IMR-90 (cell line): Measurements from ENCODE around the gene AGPS. TPM values are rescaled to one million over a fixed set of nuclear protein-coding genes. Genes with fewer than 3 reads are reported as not detected.

Source experiments
- ATAC-seq: fragments of 200-7000 bp; cut with Tn5 transposase; 2 replicates; pipeline ENCODE4 v1.9.1; 2020; ENCODE audit warnings: low read depth, mild to moderate bottlenecking, moderate library complexity
- BruUV-seq: library from RNA; stranded (reverse); fragments of 400-500 nt; replicated peaks from 2 replicates; lab custom pipeline; 2021; lab: Mats Ljungman, UMichigan
- CTCF ChIA-PET: fragments of 300-600 bp; formaldehyde crosslinking; extraction: SDS; loops from one replicate; lab custom pipeline; 2021; ENCODE audit warnings: antibody characterized with exemption; lab: Yijun Ruan, JAX
- POLR2A ChIA-PET: fragments of 300-600 bp; sonication (Branson Sonifier 250); formaldehyde crosslinking; loops from one replicate; lab custom pipeline; 2022; ENCODE audit warnings: antibody characterized with exemption; ENCODE audit not compliant: unreplicated experiment; lab: Charles Lee
- DNase-seq: peaks from one replicate; pipeline ENCODE4 v3.0.0; 2013
- H2AFZ ChIP-seq: replicated peaks from 2 replicates; pipeline ENCODE3; 2013; ENCODE audit warnings: low read length, mild to moderate bottlenecking; ENCODE audit not compliant: poor library complexity
- H2AK5ac ChIP-seq: 2 replicates; pipeline ENCODE4 v1.6.1; 2013; ENCODE audit warnings: low read depth, low read length, inconsistent platforms
- H2AK9ac ChIP-seq: replicated peaks from 2 replicates; pipeline ENCODE3; 2013; ENCODE audit warnings: mild to moderate bottlenecking, low read depth, low read length, moderate library complexity; ENCODE audit not compliant: poor library complexity
- H2BK120ac ChIP-seq: 2 replicates; pipeline ENCODE4 v1.6.1; 2013; ENCODE audit warnings: low read depth, low read length, inconsistent platforms
- H2BK15ac ChIP-seq: 3 replicates; pipeline ENCODE4 v1.6.1; 2013; ENCODE audit warnings: low read depth, low read length, inconsistent platforms
- H2BK20ac ChIP-seq: 2 replicates; pipeline ENCODE4 v1.6.1; 2013; ENCODE audit warnings: low read depth, mild to moderate bottlenecking, inconsistent platforms, low read length, moderate library complexity
- H2BK5ac ChIP-seq: 2 replicates; pipeline ENCODE4 v1.6.1; 2013; ENCODE audit warnings: mild to moderate bottlenecking, low read depth, low read length, inconsistent platforms; ENCODE audit not compliant: poor library complexity, severe bottlenecking
- H3K14ac ChIP-seq: replicated peaks from 2 replicates; pipeline ENCODE4 v1.6.1; 2013; ENCODE audit warnings: low read depth, low read length, inconsistent platforms
- H3K18ac ChIP-seq: 2 replicates; pipeline ENCODE4 v1.6.1; 2013; ENCODE audit warnings: low read depth, low read length, control low read depth
- H3K23ac ChIP-seq: 2 replicates; pipeline ENCODE4 v1.6.1; 2013; ENCODE audit warnings: low read depth, low read length, inconsistent platforms
- H3K27ac ChIP-seq: 2 replicates; pipeline ENCODE4 v1.5.1; 2013; ENCODE audit warnings: mild to moderate bottlenecking, control low read depth, low read length; ENCODE audit not compliant: insufficient read depth
- H3K27me3 ChIP-seq: 2 replicates; pipeline ENCODE4 v1.6.1; 2013; ENCODE audit warnings: low read length; ENCODE audit not compliant: control insufficient read depth, insufficient read depth
- H3K36me3 ChIP-seq: 2 replicates; pipeline ENCODE4 v1.6.1; 2013; ENCODE audit warnings: low read length, mixed read lengths; ENCODE audit not compliant: control insufficient read depth, insufficient read depth
- H3K4ac ChIP-seq: 2 replicates; pipeline ENCODE4 v1.6.1; 2013; ENCODE audit warnings: low read depth, low read length, inconsistent platforms
- H3K4me1 ChIP-seq: 2 replicates; pipeline ENCODE4 v1.6.1; 2013; ENCODE audit warnings: low read length, mixed read lengths; ENCODE audit not compliant: control insufficient read depth, insufficient read depth
- H3K4me2 ChIP-seq: 2 replicates; pipeline ENCODE4 v1.6.1; 2013; ENCODE audit warnings: low read depth, mild to moderate bottlenecking, control low read depth, low read length, moderate library complexity
- H3K4me3 ChIP-seq: 2 replicates; pipeline ENCODE4 v1.5.1; 2013; ENCODE audit warnings: low read depth, mild to moderate bottlenecking, control low read depth, low read length, moderate library complexity; ENCODE audit not compliant: insufficient read depth
- H3K56ac ChIP-seq: 2 replicates; pipeline ENCODE4 v1.6.1; 2013; ENCODE audit warnings: low read length, inconsistent platforms; ENCODE audit not compliant: insufficient read depth; ENCODE audit errors: extremely low read depth
- H3K79me1 ChIP-seq, 2 experiments: 2 replicates each; pipeline ENCODE4 v1.6.1; 2013; ENCODE audit warnings: low read length in 2 of 2, inconsistent platforms in 1 of 2, low read depth in 1 of 2
- H3K9ac ChIP-seq: 2 replicates; pipeline ENCODE4 v1.6.1; 2013; ENCODE audit warnings: low read depth, low read length, control low read depth
- H3K9me1 ChIP-seq: 2 replicates; pipeline ENCODE4 v1.6.1; 2013; ENCODE audit warnings: low read length, inconsistent platforms; ENCODE audit not compliant: insufficient read depth
- H3K9me3 ChIP-seq: 2 replicates; pipeline ENCODE4 v1.6.1; 2013; ENCODE audit warnings: low read length; ENCODE audit not compliant: control insufficient read depth, insufficient read depth
- H4K20me1 ChIP-seq: 2 replicates; pipeline ENCODE4 v1.6.1; 2013; ENCODE audit warnings: low read length, inconsistent platforms; ENCODE audit not compliant: insufficient read depth
- H4K5ac ChIP-seq: 2 replicates; pipeline ENCODE4 v1.6.1; 2013; ENCODE audit warnings: mild to moderate bottlenecking, low read depth, low read length, control low read depth
- H4K8ac ChIP-seq, 2 experiments: 2 replicates each; pipeline ENCODE4 v1.6.1; 2013; ENCODE audit warnings: low read depth in 2 of 2, low read length in 2 of 2, control low read depth in 1 of 2, inconsistent platforms in 1 of 2
- H4K91ac ChIP-seq: 2 replicates; pipeline ENCODE4 v1.6.1; 2013; ENCODE audit warnings: low read depth, low read length, inconsistent platforms; ENCODE audit not compliant: insufficient read depth
- BHLHE40 ChIP-seq: fragments of 150-350 bp; IDR thresholded peaks from 2 replicates; pipeline ENCODE4 v1.6.1; 2016; ENCODE audit warnings: mild to moderate bottlenecking, low read depth, low read length
- CEBPB ChIP-seq: IDR thresholded peaks from 2 replicates; pipeline ENCODE4 v1.6.1; 2012; ENCODE audit warnings: low read depth, low read length, improper control_type of control experiment
- CHD1 ChIP-seq: IDR thresholded peaks from 2 replicates; pipeline ENCODE4 v1.6.1; 2012; ENCODE audit warnings: low read depth, low read length, improper control_type of control experiment
- MAFK ChIP-seq: IDR thresholded peaks from 2 replicates; pipeline ENCODE4 v1.6.1; 2012; ENCODE audit warnings: low read depth, low read length, improper control_type of control experiment
- MAZ ChIP-seq: IDR thresholded peaks from 2 replicates; pipeline ENCODE4 v1.6.1; 2012; ENCODE audit warnings: low read depth, mild to moderate bottlenecking, low read length, improper control_type of control experiment, moderate library complexity, borderline replicate concordance
- MXI1 ChIP-seq: IDR thresholded peaks from 2 replicates; pipeline ENCODE4 v1.6.1; 2012; ENCODE audit warnings: low read depth, mild to moderate bottlenecking, low read length, moderate library complexity, borderline replicate concordance
- RCOR1 ChIP-seq: IDR thresholded peaks from 2 replicates; pipeline ENCODE4 v1.6.1; 2012; ENCODE audit warnings: mild to moderate bottlenecking, low read length, improper control_type of control experiment; ENCODE audit not compliant: insufficient replicate concordance
- RFX5 ChIP-seq: IDR thresholded peaks from 2 replicates; pipeline ENCODE4 v1.8.0; 2012; ENCODE audit warnings: low read depth, mild to moderate bottlenecking, low read length, moderate library complexity
- WGBS, 2 experiments: methylation state at CpG; one replicate each; pipeline versions ENCODE4 v1.1.5 to v1.1.7; 2013; ENCODE audit warnings: missing lambda C conversion rate in 2 of 2; ENCODE audit not compliant: insufficient read length in 1 of 2; ENCODE audit errors: extremely low coverage in 2 of 2; 5-methylcytosine and 5-hydroxymethylcytosine counted together
- dilution Hi-C: fragments of 300-500 bp; cut with HindIII; formaldehyde crosslinking; loops from one replicate; pipeline ENCODE4 v1.14.3; 2018; ENCODE audit warnings: low sequenced_read_pairs; ENCODE audit not compliant: unreplicated experiment
- in situ Hi-C: fragments of 300-500 bp; cut with MboI; formaldehyde crosslinking; loops from 3 replicates; pipeline ENCODE4 v1.14.3; 2019; ENCODE audit warnings: low sequenced_read_pairs, inconsistent platforms, mixed read lengths
- intact Hi-C: fragments of 100-400 bp; cut with micrococcal nuclease; formaldehyde crosslinking; loops from 2 replicates; pipeline ENCODE4 v1.10.0; 2022
- polyA plus RNA-seq, 3 experiments: library from polyadenylated mRNA; depleted of rRNA; stranded (reverse); fragments of >200 nt; gene quantifications; 2 replicates each; pipeline ENCODE4 v1.2.3, GENCODE V29; 2012; ENCODE audit warnings: low replicate concordance in 1 of 3
- total RNA-seq: library from RNA; depleted of rRNA; stranded (reverse); fragments of >200 nt; gene quantifications from 2 replicates; pipeline ENCODE4 v1.2.3, GENCODE V29; 2012

The AGPS gene
- total and polyA plus RNA-seq, 2 of the 4 experiments (the other 2 are of a cell fraction), result 6.6 to 18.6 TPM

DNA sequence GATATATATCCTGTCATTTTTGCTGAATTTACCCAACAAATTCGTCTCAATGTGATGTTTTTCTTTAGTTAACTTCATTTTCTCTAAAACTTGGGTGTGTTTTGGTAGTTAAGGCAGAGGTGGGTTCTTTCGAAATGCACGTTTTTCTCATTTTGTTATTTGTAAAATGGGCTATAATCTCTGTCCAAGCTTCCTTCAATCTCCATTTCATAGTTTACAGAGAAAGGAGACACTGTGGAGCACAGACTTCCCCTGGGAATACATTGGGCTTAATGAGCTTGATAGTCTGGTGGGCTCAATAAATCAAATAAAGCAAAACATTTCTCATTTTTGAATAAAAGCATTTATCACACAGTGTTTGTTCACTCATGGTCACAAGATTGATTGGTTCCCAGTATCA lies 145.1 kb downstream of the AGPS start:
- CTCF ChIA-PET, result no interaction called here
- H3K4me1 ChIP-seq, result no peaks in the 10 kb centered on the region
- ATAC-seq (no peak), DNase-seq (no peak)
- H2BK15ac ChIP-seq, result no peak overlapping the region
- no peak overlapping the region for H2BK5ac ChIP-seq
- no peaks in the 10 kb centered on the region for H3K27me3 ChIP-seq
- no peak overlapping the region for H3K4me2 ChIP-seq
- no peak overlapping the region for H4K8ac ChIP-seq
- in situ Hi-C loops, result no loop called here
- H3K23ac ChIP-seq, result no peak overlapping the region
- no TSS peak for BruUV-seq
- no peak overlapping the region for H4K5ac ChIP-seq
- no peak overlapping the region for H3K56ac ChIP-seq
- intact Hi-C loops, result no loop called here
- no peak overlapping the region for H2BK20ac ChIP-seq
- no peaks in the 10 kb centered on the region; a peak in 1 of 4 replicates for H3K79me1 ChIP-seq
- no peak overlapping the region for H2AK5ac ChIP-seq
- no peak overlapping the region for H3K27ac ChIP-seq
- POLR2A ChIA-PET, result no interaction called here
- H3K9me1 ChIP-seq, result no peaks in the 10 kb centered on the region
- no peak overlapping the region for H2AFZ ChIP-seq
- WGBS, 2 experiments, result no CpG with 5 or more reads among the region's 3 CpGs
- dilution Hi-C loops, result no loop called here
- H4K20me1 ChIP-seq, result no peaks in the 10 kb centered on the region
- H3K4me3 ChIP-seq, result no peak overlapping the region
- no peak overlapping the region for H2AK9ac ChIP-seq
- no peak overlapping the region for H3K9ac ChIP-seq
- no peaks in the 10 kb centered on the region for H3K9me3 ChIP-seq
- no peak overlapping the region for H3K14ac ChIP-seq
- no peak overlapping the region for H2BK120ac ChIP-seq
- H3K18ac ChIP-seq, result no peak overlapping the region
- H3K36me3 ChIP-seq, result peaks cover 2% of the 10 kb centered on the region; the same call in 1 of the 2 replicates
- no peak overlapping the region for H3K4ac ChIP-seq
- H4K91ac ChIP-seq, result no peak overlapping the region
- no peak for TF ChIP-seq CHD1
- TF ChIP-seq MAZ, result no peak
- no peak for TF ChIP-seq BHLHE40
- no peak for TF ChIP-seq MXI1
- no peak for TF ChIP-seq RCOR1
- TF ChIP-seq RFX5, result no peak
- TF ChIP-seq MAFK, result no peak
- TF ChIP-seq CEBPB, result no peak
